Large intestine (tissue), 3 donors: ENCODE data around the gene PFDN4. TPM values are rescaled to one million over a fixed set of nuclear protein-coding genes. Genes with fewer than 3 reads are reported as not detected.
"Not testable (repeated sequence)": the region's sequence is repeated elsewhere in the genome, so short reads cannot be mapped to it uniquely, and the experiment has no call there.

ENCODE experiments used
- DNase-seq, 2 donors: peaks; one replicate each; pipeline versions ENCODE4 v3.0.0 to v3.0.0-alpha.2; 2013
- H3K27ac ChIP-seq: one replicate; pipeline ENCODE4 v1.5.1; 2013; ENCODE audit warnings: low read length
- H3K27me3 ChIP-seq: 2 replicates; pipeline ENCODE4 v1.6.1; 2013; ENCODE audit warnings: low read length; ENCODE audit not compliant: control insufficient read depth, insufficient read depth
- H3K36me3 ChIP-seq: 2 replicates; pipeline ENCODE4 v1.6.1; 2013; ENCODE audit warnings: low read length; ENCODE audit not compliant: control insufficient read depth, insufficient read depth
- H3K4me1 ChIP-seq: one replicate; pipeline ENCODE4 v1.6.1; 2013; ENCODE audit warnings: low read length; ENCODE audit not compliant: control insufficient read depth, insufficient read depth
- H3K4me3 ChIP-seq: one replicate; pipeline ENCODE4 v1.5.1; 2013; ENCODE audit warnings: low read length
- H3K9me3 ChIP-seq: one replicate; pipeline ENCODE4 v1.6.1; 2013; ENCODE audit warnings: mild to moderate bottlenecking, low read depth, low read length, moderate library complexity; ENCODE audit not compliant: control insufficient read depth
- WGBS: methylation state at CpG from one replicate; pipeline ENCODE4 v1.1.5; 2013; ENCODE audit warnings: low lambda C conversion rate; ENCODE audit not compliant: insufficient coverage; 5-methylcytosine and 5-hydroxymethylcytosine counted together
- polyA plus RNA-seq: library from polyadenylated mRNA; unstranded; fragments of 120-200 nt; gene quantifications from one replicate; pipeline ENCODE4 v1.2.1, GENCODE V29; 2013

The PFDN4 gene
- polyA plus RNA-seq, 1 donor: 42.2 TPM

GRCh38 chr20:54224642-54225041, 16.8 kb downstream of the PFDN4 start:
- not testable (repeated sequence) for H3K9me3 ChIP-seq, H3K27ac ChIP-seq, DNase-seq, H3K4me3 ChIP-seq, H3K36me3 ChIP-seq, H3K27me3 ChIP-seq, H3K4me1 ChIP-seq
- no CpG with 5 or more reads among the region's 9 CpGs for WGBS

DNA sequence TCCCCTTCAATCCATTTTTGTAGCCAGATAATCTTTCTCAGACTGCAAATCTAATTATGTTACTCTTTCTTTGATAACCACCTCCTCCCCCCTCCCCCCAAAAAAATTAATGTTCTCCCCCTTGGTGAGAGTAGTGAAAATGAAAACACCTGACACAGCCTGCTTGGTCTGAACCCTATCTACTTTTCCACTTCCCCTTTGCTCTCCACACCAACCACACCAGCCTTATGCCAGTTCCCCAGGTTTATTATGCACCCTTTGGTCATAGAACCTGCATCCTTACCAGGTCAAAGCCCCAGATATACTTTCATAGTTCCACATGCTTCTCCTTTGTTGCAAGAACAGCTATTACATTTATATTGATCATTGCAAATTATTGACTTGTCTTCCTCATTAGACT, 19.4 kb downstream of the PFDN4 start:
- H3K27me3 ChIP-seq: no peaks in the 10 kb centered on the region
- H3K36me3 ChIP-seq: no peaks in the 10 kb centered on the region
- DNase-seq: no peak
- no peak overlapping the region for H3K4me3 ChIP-seq
- H3K27ac ChIP-seq: no peak overlapping the region
- H3K9me3 ChIP-seq: no peaks in the 10 kb centered on the region
- no peaks in the 10 kb centered on the region for H3K4me1 ChIP-seq

GRCh38 chr20:54227751-54228150, 19.9 kb downstream of the PFDN4 start:
- no peak for DNase-seq
- Histone ChIP-seq H3K9me3 (no peaks in the 10 kb centered on the region), H3K27ac (no peak overlapping the region), H3K4me1 (no peaks in the 10 kb centered on the region), H3K36me3 (no peaks in the 10 kb centered on the region), H3K27me3 (no peaks in the 10 kb centered on the region), H3K4me3 (no peak overlapping the region)
- WGBS: no CpG with 5 or more reads among the region's 5 CpGs

DNA sequence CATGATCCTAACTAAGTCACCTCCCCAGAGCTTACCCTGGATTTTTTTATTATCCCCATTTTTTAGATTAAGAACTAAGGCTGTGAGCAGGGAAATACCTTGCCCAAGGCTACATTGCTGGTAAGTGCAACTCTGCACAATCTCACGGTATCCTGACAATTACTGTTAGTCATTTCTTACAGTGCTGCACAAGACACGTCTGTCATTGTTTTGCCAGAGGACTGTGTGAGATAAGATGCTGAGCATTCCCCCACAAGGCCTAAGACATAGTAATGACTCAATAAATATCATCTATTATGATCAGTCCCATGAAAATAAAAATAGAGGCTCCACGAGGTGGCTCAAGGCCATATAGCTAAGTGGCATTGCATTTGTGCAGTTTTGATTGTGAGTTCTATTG, 21.0 kb downstream of the PFDN4 start:
- no peak overlapping the region for H3K4me3 ChIP-seq
- no CpG with 5 or more reads among the region's 3 CpGs for WGBS
- H3K27me3 ChIP-seq: no peaks in the 10 kb centered on the region
- no peaks in the 10 kb centered on the region for H3K9me3 ChIP-seq
- H3K27ac ChIP-seq: no peak overlapping the region
- H3K4me1 ChIP-seq: no peaks in the 10 kb centered on the region
- H3K36me3 ChIP-seq: no peaks in the 10 kb centered on the region
- DNase-seq: no peak

DNA sequence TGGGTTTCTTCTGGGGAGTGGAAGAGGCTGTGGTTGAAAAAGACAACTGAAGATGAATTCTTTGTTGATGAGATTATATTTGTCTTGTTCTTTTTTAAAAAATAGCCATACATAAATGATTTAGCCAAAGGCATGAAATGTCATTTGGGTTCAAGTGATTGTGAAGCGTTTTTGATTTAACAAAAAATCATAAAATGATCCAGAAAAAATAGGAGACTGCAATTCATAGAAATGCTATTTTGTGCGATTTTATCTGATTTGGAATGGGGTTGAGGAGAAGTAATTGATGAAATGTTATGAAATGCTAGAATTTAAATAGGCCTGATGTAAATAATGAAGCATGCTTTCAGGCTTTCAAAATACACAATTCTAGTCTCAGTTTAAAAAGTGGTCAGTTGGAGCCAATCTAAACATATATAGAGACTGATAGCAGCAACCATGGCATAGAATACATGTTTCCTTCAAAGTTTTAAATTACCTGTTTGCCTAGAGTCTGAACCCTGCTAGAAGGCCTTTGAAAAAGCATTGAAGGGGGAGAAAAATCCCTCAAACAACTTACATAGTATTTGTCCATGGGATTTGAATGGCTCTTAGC, 21.8 kb downstream of the PFDN4 start:
- Histone ChIP-seq H3K27me3 (no peaks in the 10 kb centered on the region), H3K9me3 (no peaks in the 10 kb centered on the region), H3K36me3 (no peaks in the 10 kb centered on the region), H3K4me3 (no peak overlapping the region), H3K27ac (no peak overlapping the region), H3K4me1 (no peaks in the 10 kb centered on the region)
- 70% methylated on average over 1 of the region's 2 CpGs for WGBS
- DNase-seq: no peak

- DNase-seq: no peak
- no CpG with 5 or more reads among the region's 3 CpGs for WGBS
- no peak overlapping the region for H3K27ac ChIP-seq
These were observed 23.1 kb downstream of the PFDN4 start for GRCh38 chr20:54231036-54231435.

DNA sequence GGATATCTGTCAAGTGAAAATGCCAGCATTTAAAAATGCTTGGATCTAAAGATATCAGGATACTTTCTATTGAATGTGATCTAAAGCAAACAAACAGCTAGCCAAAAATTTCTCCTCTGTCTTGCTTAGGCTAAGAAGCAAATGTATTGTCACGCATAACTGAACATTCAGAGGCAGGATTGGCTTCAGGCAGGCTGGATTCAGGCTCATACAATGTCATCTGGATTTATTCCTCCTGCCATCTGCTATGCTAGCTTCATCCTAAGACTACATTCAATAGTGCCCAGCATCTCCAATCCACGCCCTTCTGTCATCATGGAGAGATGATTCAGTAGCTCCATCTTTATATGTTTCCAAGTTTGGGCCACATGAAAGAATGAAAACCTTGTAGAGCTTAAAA, 27.1 kb downstream of the PFDN4 start:
- Histone ChIP-seq H3K27ac (no peak overlapping the region), H3K9me3 (no peaks in the 10 kb centered on the region), H3K4me3 (no peak overlapping the region), H3K27me3 (no peaks in the 10 kb centered on the region), H3K36me3 (no peaks in the 10 kb centered on the region), H3K4me1 (no peaks in the 10 kb centered on the region)
- no CpG with 5 or more reads among the region's 2 CpGs for WGBS
- no peak for DNase-seq

More at GRCh38 chr20:54231036-54231435, 23.1 kb downstream of the PFDN4 start:
- no peaks in the 10 kb centered on the region for H3K36me3 ChIP-seq
- H3K9me3 ChIP-seq: no peaks in the 10 kb centered on the region
- H3K27me3 ChIP-seq: no peaks in the 10 kb centered on the region
- no peaks in the 10 kb centered on the region for H3K4me1 ChIP-seq
- H3K4me3 ChIP-seq: no peak overlapping the region

DNA sequence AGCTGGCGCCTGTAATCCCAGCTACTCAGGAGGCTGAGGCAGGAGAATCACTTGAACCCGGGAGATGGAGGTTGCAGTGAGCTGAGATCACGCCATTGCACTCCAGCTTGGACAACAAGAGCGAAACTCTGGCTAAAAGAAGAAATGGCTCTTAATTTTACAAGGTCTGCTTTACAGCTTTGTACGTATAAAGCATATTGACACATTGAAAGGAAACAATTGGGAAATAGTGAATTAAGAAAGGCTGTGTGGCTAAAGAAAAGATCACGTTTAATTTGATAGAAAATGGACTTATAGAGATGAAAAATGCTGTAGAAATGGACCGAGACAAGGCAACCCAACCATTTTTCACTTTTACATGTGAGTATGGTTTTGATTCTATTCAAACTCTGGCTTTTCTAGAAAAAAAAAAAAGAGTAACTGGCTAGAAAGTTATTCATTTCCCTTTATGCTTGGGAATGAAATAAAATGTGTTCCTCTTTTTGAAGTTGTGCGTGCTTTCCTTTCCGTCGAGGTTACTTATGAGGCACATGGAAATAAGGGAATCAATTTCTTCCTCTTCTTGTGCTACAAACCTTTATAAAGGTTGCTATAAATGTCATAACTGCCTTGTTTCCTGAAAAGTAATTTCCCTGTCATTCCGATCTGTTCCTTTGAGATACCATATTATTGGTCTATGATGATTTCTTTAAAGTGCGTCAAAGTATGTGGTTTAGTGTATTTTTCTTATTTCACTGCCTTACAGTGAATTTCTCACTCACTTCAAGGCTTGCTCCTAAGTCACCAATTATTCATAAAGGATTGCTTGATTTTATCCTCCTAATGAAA, 29.4 kb downstream of the PFDN4 start:
- H3K4me1 ChIP-seq: no peaks in the 10 kb centered on the region
- no peak for DNase-seq
- H3K36me3 ChIP-seq: no peaks in the 10 kb centered on the region
- H3K27me3 ChIP-seq: no peaks in the 10 kb centered on the region
- H3K9me3 ChIP-seq: no peaks in the 10 kb centered on the region
- H3K4me3 ChIP-seq: no peak overlapping the region
- no peak overlapping the region for H3K27ac ChIP-seq
- 93% methylated on average over 11 of the region's 12 CpGs for WGBS

GRCh38 chr20:54244113-54244512, 36.2 kb downstream of the PFDN4 start:
- 79% methylated on average over 4 of the region's 4 CpGs for WGBS

GRCh38 chr20:54248705-54249104, 40.8 kb downstream of the PFDN4 start:
- H3K27me3 ChIP-seq, H3K36me3 ChIP-seq, DNase-seq, H3K27ac ChIP-seq, H3K4me3 ChIP-seq, H3K9me3 ChIP-seq, H3K4me1 ChIP-seq: not testable (repeated sequence)
- WGBS: no CpG with 5 or more reads among the region's 4 CpGs

More at GRCh38 chr20:54244113-54244512, 36.2 kb downstream of the PFDN4 start:
- H3K36me3 ChIP-seq: no peaks in the 10 kb centered on the region
- DNase-seq: no peak
- no peaks in the 10 kb centered on the region for H3K27me3 ChIP-seq
- H3K27ac ChIP-seq: no peak overlapping the region
- H3K4me3 ChIP-seq: no peak overlapping the region
- no peaks in the 10 kb centered on the region for H3K9me3 ChIP-seq
- H3K4me1 ChIP-seq: no peaks in the 10 kb centered on the region

GRCh38 chr20:54250691-54251090, 42.8 kb downstream of the PFDN4 start:
- no peaks in the 10 kb centered on the region for H3K9me3 ChIP-seq
- H3K27me3 ChIP-seq: no peaks in the 10 kb centered on the region
- no peaks in the 10 kb centered on the region for H3K36me3 ChIP-seq
- H3K4me1 ChIP-seq: no peaks in the 10 kb centered on the region
- no peak overlapping the region for H3K4me3 ChIP-seq
- H3K27ac ChIP-seq: no peak overlapping the region
- WGBS: 80% methylated on average over 1 of the region's 10 CpGs
- DNase-seq: no peak
